Stromal cell of bone marrow (primary cell): ENCODE data around the gene TAF9B.
"Not testable (repeated sequence)": the region's sequence is repeated elsewhere in the genome, so short reads cannot be mapped to it uniquely, and the experiment has no call there.

Experiments used
- DNase-seq: peaks from one replicate; pipeline ENCODE4 v3.0.0-alpha.2; 2012; ENCODE audit warnings: low read depth

Gene TAF9B, protein sequence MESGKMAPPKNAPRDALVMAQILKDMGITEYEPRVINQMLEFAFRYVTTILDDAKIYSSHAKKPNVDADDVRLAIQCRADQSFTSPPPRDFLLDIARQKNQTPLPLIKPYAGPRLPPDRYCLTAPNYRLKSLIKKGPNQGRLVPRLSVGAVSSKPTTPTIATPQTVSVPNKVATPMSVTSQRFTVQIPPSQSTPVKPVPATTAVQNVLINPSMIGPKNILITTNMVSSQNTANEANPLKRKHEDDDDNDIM

DNA sequence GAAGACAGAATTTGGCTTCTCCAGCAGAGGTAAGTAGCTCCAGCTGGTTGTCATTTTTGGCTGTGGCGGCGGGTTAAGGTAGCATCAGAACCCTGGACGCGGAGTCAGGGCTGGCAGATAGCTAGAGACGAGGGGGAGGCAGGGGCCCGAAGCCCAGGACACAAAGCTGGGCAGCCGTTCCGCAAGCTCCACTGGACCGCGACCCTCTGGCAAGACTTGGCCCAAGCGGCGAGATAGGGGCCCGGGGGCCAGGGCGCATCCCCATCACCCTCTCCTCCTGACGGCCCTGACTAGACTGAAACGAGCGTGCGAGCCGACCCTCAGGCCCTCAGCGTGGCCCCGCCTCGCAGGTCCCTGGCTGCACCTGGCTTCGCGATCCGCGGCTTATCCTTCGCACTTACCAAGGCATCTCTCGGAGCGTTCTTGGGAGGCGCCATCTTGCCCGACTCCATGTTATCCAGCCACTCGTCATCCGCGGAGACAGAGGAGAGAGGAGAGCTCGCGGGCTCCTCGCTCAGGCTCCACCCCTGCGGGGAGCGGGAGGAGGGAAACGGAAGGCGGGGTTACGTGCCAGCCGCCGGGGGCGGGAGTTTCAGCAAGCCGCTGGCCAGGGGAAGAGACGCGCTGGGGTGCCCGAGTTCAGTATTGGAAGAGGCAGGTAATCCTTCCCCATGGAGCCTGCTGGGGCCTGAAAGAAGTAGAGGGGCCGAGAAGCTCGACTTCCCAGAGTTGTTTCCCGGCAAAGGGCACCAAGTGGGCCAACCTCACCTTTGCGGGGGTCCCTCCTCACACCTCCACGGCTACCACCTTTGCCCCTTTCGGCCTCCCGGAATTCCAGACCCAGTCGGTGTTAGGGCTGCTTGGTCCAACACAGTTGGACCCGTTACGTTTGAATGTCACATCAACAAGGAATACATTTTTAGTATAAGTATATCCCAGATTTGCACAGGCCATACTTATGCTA, at the start of gene TAF9B:
Gene TAF9B (minus strand): TSS at position 491 of the 964 bp plus-strand sequence. CDS start 39 bp downstream, at position 452.
- DNase-seq = peak; percentile 68

DNA sequence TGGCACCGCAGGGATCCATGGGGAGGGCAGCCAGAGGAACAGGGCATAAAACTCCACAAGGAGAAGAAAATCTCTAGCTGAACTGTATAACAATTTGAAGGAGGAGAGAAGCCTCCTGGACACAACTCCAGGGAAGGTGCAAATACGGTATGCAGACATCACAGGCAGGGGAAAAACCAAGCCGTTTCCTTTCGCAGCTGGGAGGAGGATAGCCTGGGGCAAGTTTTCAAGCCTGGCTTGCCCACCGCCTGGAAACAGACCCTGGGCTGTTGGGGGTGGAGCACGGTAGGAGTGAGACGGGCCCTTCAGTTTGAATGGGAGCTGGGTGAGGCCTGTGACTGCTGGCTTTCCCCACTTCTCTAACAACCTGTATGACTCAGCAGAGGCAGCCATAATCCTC, 43.4 kb upstream of the TAF9B start:
- no peak for DNase-seq

DNA sequence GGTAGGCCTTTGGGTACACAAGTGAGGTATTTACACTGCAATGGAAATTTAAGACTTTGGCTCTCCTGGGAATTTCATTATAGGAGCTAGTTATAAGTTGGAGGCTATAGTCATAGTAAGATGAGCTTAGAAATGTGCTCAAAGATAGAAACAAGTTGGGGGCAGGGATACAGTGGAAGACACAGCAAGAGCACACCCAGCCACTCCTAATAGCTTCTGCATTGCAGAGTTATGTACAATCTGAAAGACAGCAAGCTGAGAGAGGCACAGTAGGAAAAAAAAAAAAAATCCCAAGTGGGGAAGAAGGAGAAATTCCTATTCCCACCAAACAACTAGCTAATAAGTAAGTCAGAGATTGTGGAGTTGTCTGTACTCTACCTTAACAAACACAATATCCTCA, 41.9 kb upstream of the TAF9B start:
- DNase-seq = no peak

DNA sequence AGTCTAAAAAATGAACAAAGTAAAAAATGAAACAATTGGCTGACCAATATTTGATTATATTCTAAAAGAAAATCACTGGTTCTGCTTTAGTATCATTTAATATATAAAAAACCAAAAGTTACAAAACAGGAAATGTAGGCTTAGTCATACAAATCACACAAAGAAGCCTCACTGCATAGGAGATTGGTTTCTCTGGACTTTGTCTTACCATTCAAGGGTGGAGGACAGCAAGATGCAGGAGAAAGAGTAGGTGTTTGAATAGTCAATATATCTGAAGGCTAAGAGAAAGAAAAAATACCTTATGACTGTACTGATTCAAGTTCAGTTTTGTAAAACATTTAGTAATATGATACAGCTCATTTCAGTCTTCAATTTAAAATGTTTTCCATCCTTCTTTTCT, 28.6 kb upstream of the TAF9B start:
- DNase-seq = no peak

- no peak for DNase-seq
These were observed 26.0 kb upstream of the TAF9B start for GRCh38 chrX:78165425-78165824.

GRCh38 chrX:78163175-78163574, 23.7 kb upstream of the TAF9B start:
- not testable (repeated sequence) for DNase-seq

DNA sequence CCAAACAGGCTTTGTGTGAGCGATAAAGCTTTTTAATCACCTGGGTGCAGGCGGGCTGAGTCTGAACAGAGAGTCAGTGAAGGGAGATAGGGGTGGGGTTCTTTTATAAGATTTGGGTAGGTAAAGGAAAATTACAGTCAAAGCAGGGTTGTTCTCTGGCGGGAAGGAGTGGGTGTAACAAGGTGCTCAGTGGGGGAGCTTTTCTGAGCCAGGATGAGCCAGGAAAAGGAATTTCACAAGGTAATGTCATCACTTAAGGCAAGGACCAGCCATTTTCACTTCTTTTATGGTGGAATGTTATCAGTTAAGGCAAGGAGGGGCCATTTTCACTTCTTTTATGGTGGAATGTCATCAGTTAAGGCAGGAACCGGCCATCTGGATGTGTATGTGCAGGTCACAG, 21.3 kb upstream of the TAF9B start:
- not testable (repeated sequence) for DNase-seq

DNA sequence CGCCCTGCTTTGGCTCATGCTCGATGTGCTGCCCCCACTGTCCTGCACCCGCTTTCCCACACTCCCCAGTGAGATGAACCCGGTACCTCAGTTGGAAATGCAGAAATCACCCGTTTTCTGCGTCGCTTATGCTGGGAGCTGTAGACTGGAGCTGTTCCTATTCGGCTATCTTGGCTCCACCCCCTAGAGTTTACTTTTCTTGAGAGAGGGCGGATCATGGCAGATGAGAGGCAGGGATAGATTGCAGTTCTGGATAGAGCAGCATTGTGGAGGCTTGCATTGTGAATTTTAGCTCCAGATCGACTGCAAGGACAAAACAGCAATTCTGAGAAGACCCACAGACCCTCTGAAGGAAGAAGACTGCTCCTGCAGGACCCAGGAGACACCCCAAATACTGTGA, 18.4 kb upstream of the TAF9B start:
- not testable (repeated sequence) for DNase-seq

DNA sequence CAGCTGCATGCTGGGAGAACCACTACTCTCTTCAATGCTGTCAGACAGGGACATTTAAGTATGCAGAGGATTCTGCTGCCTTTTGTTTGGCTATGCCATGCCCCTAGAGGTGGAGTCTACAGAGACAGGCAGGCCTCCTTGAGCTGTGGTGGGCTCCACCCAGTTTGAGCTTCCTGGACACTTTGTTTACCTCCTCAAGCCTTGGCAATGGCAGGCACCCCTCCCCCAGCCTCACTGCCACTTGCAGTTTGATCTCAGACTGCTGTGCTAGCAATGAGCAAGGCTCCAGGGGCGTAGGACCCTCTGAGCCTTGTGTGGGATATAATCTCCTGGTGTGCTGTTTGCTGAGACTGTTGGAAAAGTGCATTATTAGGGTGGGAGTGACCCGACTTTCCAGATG, 17.9 kb upstream of the TAF9B start:
- not testable (repeated sequence) for DNase-seq

- not testable (repeated sequence) for DNase-seq
These were observed 7.6 kb upstream of the TAF9B start for GRCh38 chrX:78147002-78147540.

GRCh38 chrX:78140206-78140605, 756 bp upstream of the TAF9B start:
- no peak for DNase-seq

DNA sequence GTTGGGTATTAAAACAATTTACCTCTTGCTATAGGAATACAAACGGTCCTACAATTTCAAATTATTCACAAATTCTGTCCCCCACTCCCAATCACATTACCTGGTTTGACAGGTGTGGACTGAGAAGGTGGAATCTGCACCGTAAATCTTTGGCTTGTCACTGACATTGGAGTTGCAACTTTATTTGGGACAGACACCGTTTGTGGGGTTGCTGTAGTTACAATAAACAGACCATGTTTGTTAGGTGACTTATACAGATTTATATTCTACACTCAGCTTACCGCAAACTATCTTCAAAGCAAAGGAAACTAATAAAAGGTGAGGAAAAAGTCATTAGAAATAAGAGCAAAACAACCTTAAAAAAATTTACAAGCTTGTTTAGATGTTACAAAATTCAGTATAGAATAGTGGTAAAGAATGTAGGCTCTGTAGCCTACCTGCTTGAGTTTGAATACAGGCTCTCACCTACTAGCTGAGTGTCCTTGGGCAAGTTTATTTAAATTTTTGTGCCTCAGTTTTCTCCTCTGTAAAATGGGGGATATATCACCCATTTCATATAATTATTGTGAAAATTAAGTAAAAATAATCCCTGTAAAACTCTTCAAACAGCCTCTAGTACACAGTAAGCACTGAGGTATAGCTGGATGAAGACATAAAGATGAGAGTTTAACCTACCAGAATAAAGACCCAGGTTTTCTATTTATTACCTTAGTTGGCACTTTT, 6.1 kb downstream of the TAF9B start:
- DNase-seq = no peak

- no peak for DNase-seq
These were observed 8.3 kb downstream of the TAF9B start for GRCh38 chrX:78131117-78131516.

GRCh38 chrX:78130396-78130795, 9.1 kb downstream of the TAF9B start:
- DNase-seq = no peak

DNA sequence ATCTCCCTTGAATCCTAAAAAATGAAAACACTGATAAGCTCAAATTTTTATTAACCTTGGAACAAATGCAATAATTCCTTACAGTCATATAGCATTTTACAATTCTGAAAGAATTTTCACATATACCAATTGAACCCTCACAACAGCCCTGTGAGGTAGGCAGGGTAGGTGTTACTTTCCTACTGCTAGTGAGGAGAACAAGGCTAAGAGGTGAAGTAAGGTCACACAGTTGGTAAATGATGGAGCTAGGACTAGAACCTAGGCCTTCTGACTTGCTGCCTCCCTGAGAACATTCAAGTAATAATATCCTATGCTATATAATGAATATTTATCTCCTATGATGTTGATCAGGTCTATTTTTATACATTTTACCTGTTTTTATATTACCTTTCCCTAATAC, 9.7 kb downstream of the TAF9B start:
- DNase-seq = no peak

- not testable (repeated sequence) for DNase-seq
These were observed 13.7 kb downstream of the TAF9B start for GRCh38 chrX:78125781-78126180.

DNA sequence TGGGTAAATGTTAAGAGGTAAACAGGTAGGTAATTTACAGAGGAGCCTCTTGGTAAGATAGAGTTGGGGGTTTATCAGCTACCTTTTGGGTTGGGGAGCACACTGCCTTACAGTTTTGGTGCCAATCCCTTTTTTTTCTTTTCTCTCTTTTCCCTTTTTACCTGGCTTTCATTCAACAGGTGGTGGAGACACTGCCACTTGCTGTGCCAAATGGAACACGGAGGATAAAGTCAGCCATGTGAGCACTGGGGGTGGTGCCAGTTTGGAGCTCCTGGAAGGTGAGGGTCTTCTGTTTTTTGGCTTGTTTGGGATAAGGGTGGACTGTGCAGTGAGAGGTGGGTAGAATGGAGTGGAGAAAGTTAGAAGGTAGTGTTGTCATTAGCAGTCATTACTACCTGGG, 14.3 kb downstream of the TAF9B start:
- no peak for DNase-seq

DNA sequence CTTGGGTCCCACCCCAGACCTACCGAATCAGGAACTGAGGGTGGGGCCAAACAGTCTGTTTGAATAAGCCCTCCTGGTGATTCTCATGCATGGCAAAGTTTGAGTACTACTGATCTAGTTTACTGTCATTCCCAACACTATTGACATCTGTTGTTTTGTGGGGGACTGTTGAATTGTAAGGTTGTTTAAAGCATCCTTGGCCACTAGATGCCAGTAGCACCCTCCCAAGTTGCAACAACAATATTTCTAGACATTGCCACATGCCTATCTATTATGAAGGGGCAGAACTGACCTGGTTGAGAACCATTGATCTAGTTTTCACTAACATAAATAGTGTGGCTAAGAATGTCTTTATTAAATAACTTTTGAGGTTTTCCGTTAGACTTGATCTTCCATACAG, 15.1 kb downstream of the TAF9B start:
- no peak for DNase-seq

- no peak for DNase-seq
These were observed 16.3 kb downstream of the TAF9B start for GRCh38 chrX:78123190-78123589.

GRCh38 chrX:78119521-78120227, 19.8 kb downstream of the TAF9B start:
- DNase-seq = no peak

- DNase-seq = no peak
These were observed 20.8 kb downstream of the TAF9B start for GRCh38 chrX:78118628-78119027.

DNA sequence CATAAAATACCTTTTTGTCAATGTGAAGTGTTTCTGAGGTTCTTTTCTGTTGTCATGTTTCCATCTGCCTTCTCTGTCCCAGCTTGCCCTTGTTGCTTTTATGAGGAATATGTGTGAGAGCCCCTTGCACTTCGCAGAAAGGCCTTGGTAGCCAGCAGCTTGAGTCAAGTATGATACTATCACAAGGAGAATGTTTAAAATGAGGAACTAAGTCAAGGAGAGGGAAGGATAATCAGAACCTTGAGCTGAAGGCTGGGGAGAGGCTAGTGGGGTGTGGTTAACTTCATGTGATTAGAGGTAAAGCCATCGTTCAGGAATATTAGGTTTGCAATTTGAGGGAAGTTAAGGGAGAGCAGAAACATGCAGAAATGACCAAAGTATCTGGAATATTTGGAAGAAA, 22.7 kb downstream of the TAF9B start:
- no peak for DNase-seq
